Keratinocyte (primary cell): Measurements from ENCODE around the gene SHC1.

ENCODE experiments used
- EZH2 ChIP-seq: IDR thresholded peaks from one replicate; pipeline ENCODE4 v1.6.1; 2012; ENCODE audit warnings: inconsistent platforms, mild to moderate bottlenecking, low read length, moderate library complexity
- TF ChIP-seq, protein P1 (sequence below), 3 experiments: IDR thresholded peaks in 1 of 3; conservative IDR thresholded peaks in 1 of 3; optimal IDR thresholded peaks in 1 of 3; 2 replicates in 2 of 3; 3 replicates in 1 of 3; pipeline versions ENCODE3 to v1.5.1; 2011; ENCODE audit warnings: low read length in 3 of 3, mild to moderate bottlenecking in 3 of 3, moderate library complexity in 2 of 3, control low read depth in 1 of 3, inconsistent platforms in 1 of 3; ENCODE audit not compliant: insufficient read depth in 2 of 3; ENCODE audit errors: extremely low read depth in 1 of 3

DNA sequence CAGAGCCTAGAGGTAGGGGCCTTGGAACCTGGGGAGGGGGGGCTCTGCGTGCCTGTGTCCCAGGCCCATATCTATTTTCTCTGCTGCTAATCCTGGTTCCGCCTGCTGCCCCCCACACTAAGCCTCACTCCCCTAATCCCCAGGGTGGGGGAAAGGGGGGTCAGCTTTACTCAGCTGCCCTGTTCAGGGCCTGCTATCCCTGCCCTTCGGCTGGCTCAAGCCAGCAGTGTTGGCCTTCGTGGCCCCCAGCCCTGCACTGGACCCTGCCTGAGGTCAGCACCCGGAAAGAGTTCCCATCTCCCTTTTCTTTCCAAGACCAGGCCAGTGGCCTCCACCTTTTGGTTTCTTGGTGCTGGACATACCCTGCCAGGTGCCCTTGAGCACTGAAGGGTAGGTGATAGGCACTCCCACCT lies 40.5 kb upstream of the SHC1 start:
- TF ChIP-seq, protein P1, sequence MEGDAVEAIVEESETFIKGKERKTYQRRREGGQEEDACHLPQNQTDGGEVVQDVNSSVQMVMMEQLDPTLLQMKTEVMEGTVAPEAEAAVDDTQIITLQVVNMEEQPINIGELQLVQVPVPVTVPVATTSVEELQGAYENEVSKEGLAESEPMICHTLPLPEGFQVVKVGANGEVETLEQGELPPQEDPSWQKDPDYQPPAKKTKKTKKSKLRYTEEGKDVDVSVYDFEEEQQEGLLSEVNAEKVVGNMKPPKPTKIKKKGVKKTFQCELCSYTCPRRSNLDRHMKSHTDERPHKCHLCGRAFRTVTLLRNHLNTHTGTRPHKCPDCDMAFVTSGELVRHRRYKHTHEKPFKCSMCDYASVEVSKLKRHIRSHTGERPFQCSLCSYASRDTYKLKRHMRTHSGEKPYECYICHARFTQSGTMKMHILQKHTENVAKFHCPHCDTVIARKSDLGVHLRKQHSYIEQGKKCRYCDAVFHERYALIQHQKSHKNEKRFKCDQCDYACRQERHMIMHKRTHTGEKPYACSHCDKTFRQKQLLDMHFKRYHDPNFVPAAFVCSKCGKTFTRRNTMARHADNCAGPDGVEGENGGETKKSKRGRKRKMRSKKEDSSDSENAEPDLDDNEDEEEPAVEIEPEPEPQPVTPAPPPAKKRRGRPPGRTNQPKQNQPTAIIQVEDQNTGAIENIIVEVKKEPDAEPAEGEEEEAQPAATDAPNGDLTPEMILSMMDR (optimal IDR thresholded peaks at IDR 0.05 in 1 of 3, IDR thresholded peaks at IDR 0.05 in 1 of 3, conservative IDR thresholded peaks at IDR 0.05 in 1 of 3; ENCODE audit: extremely low read depth in 1 of 3, insufficient read depth in 2 of 3, low read length in 3 of 3) = no peak
- TF ChIP-seq EZH2 = no peak
